NAMALWA (cell line): ENCODE data around the gene PIK3R3.

ENCODE experiments used
- DNase-seq: peaks from one replicate; pipeline ENCODE4 v3.0.0-alpha.2; 2015; ENCODE audit warnings: low spot score

PIK3R3 gene

GRCh38 chr1:46026531-46026930 lies 105.9 kb downstream of the PIK3R3 start:
- no peak for DNase-seq

GRCh38 chr1:46021046-46021996 lies 111.1 kb downstream of the PIK3R3 start:
- no peak for DNase-seq

- DNase-seq, result no peak
Observed at GRCh38 chr1:46020010-46020409, 112.4 kb downstream of the PIK3R3 start.

- DNase-seq, result no peak
Observed at GRCh38 chr1:46019348-46019747, 113.1 kb downstream of the PIK3R3 start.

GRCh38 chr1:46017876-46018503 lies 114.4 kb downstream of the PIK3R3 start:
- DNase-seq, result no peak

- DNase-seq, result no peak
Observed at GRCh38 chr1:46013581-46013980, 118.8 kb downstream of the PIK3R3 start.

GRCh38 chr1:46012236-46012635 lies 120.2 kb downstream of the PIK3R3 start:
- no peak for DNase-seq

GRCh38 chr1:46011121-46011695 lies 121.2 kb downstream of the PIK3R3 start:
- no peak for DNase-seq

GRCh38 chr1:46010611-46011010 lies 121.8 kb downstream of the PIK3R3 start:
- no peak for DNase-seq

GRCh38 chr1:46008585-46008984 lies 123.8 kb downstream of the PIK3R3 start:
- DNase-seq, result no peak

GRCh38 chr1:46005594-46005993 lies 126.8 kb downstream of the PIK3R3 start:
- DNase-seq, result no peak

GRCh38 chr1:46004492-46004891 lies 127.9 kb downstream of the PIK3R3 start:
- DNase-seq, result no peak

GRCh38 chr1:46003315-46003714 lies 129.1 kb downstream of the PIK3R3 start:
- DNase-seq, result no peak

- DNase-seq, result no peak
Observed at GRCh38 chr1:46002551-46003150, 129.8 kb downstream of the PIK3R3 start.

GRCh38 chr1:46001081-46001785 lies 131.2 kb downstream of the PIK3R3 start:
- DNase-seq, result no peak

- DNase-seq, result no peak
Observed at GRCh38 chr1:45999507-45999906, 132.9 kb downstream of the PIK3R3 start.

- DNase-seq, result no peak
Observed at GRCh38 chr1:45998020-45998617, 134.3 kb downstream of the PIK3R3 start.

GRCh38 chr1:45995298-45995697 lies 137.1 kb downstream of the PIK3R3 start:
- no peak for DNase-seq

GRCh38 chr1:45994423-45994822 lies 138.0 kb downstream of the PIK3R3 start:
- DNase-seq, result no peak
